NAMALWA (cell line): Measurements from ENCODE around the gene G6PD.
"Not testable (repeated sequence)": the region's sequence is repeated elsewhere in the genome, so short reads cannot be mapped to it uniquely, and the experiment has no call there.

Experiments
- DNase-seq: peaks from one replicate; pipeline ENCODE4 v3.0.0-alpha.2; 2015; ENCODE audit warnings: low spot score

G6PD gene

GRCh38 chrX:154546354-154547244 is at the start of gene G6PD:
Gene G6PD, minus strand, starts transcription at chrX:154546846. Its CDS starts 691 bp downstream, at chrX:154546155.
- DNase-seq: peak; percentile 79

DNA sequence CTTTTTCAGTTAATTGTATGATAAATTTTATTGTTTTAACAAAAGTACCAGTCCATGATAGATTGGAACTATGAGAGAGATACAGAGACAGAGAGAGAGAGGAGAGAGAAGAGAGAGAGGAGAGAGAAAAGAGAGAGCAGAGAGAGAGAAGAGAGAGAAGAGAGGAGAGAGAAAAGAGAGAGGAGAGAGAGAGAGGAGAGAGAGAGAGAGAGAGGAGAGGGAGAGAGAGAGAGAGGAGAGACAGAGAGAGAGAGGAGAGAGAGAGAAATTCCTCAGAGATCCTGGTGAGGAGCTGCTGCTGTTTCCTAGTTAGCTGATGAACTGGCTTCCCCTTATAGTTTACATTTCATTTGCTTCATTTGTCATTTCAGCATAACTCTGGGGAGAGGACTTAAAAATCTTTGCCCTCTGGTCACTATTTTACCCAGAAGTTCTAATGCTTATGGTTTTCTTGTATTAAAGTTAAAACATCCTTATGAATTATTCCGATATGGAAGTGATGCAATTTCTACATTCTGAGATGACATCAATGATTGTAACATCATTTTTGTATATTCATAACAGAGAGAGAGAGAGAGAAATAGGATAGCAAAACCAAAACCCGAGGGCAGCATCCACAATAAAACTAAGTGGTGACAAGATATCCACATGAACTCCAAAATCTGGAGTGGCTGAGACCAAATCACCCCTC is 49.1 kb upstream of the G6PD start:
- no peak for DNase-seq

GRCh38 chrX:154594491-154594890 is 47.8 kb upstream of the G6PD start:
- DNase-seq: no peak

DNA sequence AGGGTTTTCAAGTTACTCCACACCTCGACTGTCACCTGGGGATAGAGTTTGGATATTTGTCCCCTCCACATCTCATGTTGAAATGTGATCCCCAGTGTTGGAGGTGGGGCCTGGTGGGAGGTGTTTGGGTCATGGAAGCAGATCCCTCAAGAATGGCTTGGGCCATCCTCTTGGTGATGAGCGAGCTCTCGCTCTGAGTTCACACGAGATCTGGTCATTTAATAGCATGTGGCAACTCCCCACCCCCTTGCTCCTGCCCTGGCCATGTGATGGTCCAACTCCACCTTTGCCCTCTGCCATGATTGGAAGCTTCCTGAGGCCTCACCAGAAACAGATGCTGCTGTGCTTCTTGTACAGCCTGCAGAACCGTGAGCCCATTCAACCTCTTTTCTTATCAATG is 46.6 kb upstream of the G6PD start:
- no peak for DNase-seq

DNA sequence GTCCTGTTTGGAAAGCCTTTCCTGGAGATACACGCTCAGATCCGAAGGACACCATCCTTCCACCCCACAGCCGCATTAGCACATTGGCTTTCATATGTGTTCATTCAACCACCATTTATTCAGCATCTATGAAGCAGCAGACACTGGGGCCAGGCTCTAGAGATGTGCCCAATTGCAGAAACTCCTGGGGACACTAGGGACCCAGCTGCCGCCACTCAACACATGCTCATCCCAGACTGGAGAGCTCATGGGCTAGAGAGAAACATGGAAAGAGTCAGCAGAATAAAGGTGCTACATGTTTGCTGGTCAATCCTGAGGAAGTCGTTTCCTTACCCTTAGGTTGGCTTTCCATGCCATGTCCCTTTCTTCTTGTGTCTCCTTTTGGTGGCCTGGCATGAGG is 45.9 kb upstream of the G6PD start:
- no peak for DNase-seq

DNA sequence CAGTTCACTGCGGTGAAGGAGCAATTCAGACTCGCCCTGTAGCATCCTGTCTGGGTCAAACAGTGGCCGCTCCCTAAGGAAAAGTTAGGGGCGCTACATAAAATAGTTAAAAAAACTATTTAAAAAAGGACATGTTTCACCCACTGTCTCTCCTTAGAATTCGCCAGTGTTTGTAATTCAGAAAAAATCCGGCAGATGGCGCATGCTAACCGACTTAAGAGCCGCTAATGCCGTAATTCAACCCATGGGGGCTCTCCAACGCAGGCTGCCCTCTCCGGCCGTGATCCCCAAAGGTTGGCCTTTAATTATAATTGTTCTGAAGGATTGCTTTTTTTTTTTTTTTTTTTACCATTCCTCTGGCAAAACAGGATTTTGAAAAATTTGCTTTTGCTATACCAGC is 43.8 kb upstream of the G6PD start:
- not testable (repeated sequence) for DNase-seq

DNA sequence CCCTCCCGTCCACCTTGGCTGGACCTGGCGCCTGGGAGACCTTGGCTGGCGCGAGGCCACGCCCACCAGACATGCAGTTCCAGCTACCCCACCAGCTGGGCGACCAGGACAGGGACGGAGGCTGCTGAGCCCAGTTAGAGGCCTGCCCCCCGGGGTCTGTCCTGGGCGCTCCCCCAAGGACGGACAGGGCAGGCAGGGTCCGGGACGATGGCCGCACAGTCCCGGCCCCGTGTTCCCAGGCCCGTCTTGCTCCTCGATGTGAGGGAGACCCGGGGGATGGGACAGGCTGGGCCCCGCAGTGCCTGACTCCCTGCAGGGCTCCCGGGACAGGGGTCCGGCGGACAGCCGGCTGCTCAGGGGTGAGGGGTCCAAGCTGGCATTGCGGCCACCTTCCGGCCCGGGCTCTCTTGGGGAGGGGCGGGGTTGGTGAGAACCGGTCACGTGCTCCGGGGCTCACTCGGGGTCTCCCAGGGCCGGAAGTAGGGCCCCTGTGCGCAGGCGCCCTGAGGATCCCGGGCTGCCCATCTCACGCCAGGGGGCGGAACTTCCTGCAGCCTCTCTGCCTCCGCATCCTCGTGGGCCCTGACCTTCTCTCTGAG is 38.0 kb upstream of the G6PD start, which contains the start of gene CTAG1A:
Gene CTAG1A (plus strand): TSS at position 549 of the 599 bp plus-strand sequence. CDS start 74 bp downstream, outside the sequence.
- not testable (repeated sequence) for DNase-seq

DNA sequence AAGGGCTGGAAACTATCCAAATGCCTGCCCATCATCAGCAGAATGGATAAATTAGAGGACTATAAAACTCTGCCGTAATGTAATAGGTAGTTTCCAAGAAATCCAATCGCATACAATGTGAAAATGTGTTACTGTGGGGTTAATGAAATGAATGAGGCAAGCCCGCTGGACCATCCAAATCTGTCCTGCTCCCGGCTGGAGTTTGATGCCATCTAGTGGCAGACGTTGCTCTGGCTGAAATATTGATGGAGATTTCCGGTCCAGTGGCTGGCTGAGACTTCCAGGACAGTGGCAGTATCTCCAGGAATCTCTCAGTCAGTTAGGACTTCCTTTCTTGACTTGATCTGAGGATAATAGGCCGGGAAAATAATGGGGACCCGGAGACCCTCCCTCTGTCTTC is 36.3 kb upstream of the G6PD start:
- not testable (repeated sequence) for DNase-seq

DNA sequence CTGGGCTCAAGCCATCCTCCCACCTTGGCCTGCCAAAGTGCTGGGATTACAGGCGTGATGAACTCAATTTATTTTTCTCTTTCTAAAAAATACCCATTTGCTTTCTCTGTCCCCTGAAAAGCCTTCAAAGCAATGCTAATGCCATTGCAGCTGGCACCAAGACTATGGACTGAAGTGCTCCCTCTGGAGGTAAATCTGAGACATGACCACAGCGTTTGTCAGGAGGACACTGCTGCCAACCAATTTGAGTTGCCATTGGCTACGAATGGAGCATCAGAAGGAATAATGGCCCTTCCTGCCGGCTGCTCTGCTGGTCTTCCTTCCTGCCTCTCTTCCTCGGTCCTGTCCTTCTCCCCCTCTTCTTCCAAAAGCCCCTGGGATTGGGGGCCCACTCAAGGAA is 28.4 kb upstream of the G6PD start:
- DNase-seq: not testable (repeated sequence)

DNA sequence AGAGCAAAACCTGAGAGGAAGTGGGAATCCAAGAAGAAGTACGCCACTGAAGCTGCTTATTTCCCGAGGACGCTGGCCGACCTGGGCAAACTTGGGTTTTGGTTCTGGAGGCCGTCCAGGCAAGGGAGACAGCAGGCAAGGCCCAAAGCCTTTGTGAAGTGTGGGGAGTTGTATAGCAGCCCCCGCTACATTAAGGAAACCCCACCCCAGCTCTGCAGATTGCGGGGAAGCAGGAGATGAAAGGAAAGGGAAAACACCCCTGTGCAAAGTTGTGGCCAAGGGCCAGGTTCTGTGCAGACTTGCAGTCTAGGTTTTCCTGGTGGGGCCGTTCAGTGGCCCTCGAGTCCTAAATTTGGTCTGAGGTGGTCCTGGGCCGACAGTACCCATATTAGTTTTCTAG is 26.4 kb upstream of the G6PD start:
- not testable (repeated sequence) for DNase-seq

DNA sequence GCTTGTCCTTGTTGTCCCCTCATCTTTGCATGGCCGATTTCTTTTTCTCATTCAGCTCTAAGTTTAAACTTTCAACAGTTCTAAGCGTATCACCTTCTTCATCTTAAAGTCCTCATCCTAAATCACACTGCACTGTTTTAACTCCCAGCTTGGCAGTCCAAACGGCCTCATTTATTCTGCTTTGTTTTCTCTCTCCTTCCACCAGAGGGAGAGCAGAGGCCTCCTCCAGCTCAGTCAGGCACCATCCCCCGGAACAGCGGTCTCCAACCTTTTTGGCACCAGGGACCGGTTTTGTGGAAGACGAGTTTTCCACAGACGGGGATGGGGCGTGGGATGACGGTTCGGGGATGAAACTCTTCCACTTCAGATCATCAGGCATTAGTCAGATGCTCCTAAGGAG is 23.7 kb upstream of the G6PD start:
- not testable (repeated sequence) for DNase-seq

DNA sequence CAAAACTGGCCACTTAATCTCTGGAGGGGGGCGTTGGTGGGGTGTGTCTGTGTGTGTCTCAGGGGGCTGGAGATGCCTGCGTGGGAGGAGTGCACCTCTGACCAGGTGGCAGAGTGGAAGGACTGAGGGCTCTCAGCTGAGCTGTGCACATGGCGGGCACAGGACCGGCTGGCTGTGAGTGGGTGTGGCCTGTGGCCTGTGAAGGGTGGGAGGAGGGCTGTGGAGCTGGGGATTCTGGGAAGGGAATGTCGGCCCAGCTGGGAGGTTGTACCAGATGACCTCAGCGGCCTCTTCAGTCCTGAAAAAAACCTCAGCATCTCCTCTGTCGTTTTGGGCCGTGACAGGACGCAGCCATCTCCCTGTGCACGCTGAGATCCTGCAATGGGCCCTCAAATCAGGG is 15.6 kb upstream of the G6PD start:
- DNase-seq: not testable (repeated sequence)

DNA sequence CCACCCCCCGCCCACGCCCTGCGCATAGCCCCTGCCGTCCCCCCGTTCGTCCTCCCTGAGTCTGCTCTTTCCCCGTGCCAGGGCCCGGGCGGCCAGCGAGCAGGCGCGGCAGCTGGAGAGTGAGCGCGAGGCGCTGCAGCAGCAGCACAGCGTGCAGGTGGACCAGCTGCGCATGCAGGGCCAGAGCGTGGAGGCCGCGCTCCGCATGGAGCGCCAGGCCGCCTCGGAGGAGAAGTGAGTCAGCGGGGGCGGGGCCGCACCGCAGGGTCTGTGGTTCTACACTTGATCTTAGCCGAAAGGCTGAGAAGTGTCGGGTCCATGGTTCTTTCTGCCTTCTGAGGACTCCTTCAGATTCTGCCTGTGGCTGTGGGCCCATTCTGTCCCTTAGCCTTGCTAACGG is 13.7 kb upstream of the G6PD start:
- not testable (repeated sequence) for DNase-seq

- not testable (repeated sequence) for DNase-seq
Observed at GRCh38 chrX:154558896-154559295, 12.2 kb upstream of the G6PD start.

DNA sequence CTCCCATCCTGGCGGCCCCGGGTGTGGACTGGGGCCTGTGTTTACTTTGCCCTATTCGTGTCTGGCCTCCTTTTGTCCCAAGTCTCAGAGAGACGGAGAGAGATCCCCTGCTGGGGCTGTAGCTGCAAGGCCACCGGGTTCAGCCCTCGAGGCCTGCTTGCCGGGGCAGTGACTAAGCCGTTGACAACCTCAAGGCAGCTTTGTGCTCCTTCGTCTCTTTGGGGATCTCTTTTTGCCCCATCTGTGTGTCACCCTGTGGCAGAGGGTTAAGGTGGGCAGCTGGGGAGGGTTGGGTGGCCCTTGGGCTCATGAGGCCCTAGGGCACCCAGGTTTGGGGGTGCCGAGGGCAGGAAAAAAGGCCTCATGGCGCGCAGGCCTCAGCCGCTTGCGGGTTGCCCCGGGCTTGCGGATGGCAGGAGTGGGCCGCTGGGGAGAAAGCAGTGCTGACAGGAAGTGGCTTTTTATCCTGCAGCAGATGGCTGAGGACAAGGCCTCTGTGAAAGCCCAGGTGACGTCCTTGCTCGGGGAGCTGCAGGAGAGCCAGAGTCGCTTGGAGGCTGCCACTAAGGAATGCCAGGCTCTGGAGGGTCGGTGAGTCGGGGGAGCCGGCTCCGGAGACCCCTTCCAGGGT is 11.5 kb upstream of the G6PD start:
- not testable (repeated sequence) for DNase-seq

DNA sequence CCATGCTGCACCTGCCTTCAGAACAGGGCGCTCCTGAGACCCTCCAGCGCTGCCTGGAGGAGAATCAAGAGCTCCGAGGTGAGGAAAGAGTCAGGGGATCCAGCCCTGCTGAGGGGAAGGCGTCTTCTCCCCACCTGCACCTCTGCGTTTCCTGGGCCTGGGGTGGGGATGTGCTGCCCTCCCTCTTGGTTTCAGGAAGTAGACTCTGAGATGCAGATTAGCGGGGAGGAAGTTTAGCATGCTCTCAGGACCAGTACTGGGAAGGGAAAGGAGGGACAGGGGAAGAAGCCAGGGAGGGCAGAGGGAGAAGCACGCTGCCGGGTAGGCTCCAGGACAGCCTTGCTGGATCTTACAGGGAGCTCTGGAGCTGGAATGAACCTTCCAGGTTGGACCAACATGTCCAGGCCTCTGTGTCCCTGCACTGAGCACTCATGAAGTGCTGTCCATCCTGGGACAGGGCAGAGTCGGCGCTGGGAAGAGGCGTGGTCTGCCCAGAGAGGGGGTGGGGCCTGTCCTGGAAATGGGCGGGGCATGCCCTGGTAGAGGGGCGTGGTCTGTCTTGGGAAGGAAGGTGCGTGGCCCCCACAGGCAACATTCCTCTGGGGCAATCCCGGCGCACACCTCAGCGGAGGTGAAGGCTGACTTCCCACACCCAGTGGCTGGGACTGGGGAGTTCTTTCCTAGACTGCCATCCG is 5.6 kb upstream of the G6PD start:
- not testable (repeated sequence) for DNase-seq

DNA sequence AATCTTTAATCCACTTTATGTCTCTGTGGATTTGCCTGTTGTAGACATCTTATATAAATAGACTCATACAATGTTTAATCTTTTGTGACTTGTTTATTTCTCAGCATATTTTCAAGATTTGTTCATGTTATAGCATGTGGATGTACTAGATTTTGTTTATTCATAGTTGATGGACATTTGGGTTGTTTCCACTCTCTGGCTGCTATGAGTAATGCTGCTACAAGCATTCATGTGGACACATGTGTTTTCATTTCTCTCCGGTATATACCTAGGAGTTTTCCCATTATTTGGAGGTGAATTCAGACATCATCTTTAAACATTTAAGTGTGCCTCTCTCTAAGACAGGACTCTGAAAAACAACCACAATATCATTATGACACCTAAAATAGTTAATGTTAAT is 3.1 kb upstream of the G6PD start:
- DNase-seq: no peak

DNA sequence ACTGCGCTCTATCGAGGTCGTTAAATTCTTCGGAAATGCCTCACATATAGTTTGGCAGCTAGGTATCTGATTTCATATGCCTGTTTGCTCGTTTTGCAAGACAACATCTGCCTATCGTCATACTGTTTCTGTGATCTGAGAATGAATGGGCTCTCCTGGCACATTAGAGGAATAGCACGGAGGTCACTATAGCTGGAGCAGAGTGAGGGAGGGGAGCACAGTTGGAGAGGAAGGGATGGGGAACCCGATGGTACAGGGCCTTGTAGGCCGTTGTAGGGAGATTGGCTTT is 1.3 kb upstream of the G6PD start:
- no peak for DNase-seq

- peak; percentile 89 for DNase-seq
Observed at GRCh38 chrX:154547245-154548027, 790 bp upstream of the G6PD start, which contains the start of gene IKBKG. Gene IKBKG, plus strand, starts transcription at chrX:154547620. Its CDS starts 4,383 bp downstream, at chrX:154552003.

DNA sequence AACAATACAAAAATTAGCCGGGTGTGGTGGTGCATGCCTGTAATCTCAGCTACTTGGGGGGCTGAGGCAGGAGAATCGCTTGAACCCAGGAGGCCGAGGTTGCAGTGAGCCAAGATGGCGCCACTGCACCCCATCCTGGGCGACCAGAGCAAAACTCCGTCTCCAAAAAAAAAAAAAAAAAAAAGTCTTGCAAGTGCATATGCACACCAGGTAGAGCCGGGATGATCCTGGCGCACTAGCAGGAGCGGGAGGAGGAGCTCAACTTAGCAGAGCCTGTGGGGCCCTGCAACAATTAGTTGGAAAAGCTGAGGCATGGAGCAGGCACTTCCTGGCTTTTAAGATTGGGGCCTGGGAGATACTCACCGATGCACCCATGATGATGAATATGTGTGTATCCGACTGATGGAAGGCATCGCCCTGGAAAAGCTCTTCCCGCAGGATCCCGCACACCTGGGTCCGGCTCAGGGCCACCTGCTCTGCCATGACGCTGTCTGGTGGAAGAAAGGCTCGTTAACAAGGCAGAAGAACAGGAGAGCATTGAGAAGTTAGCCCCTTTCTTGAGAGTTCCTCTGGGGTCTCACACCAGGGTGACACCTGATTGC is 872 bp downstream of the G6PD start:
- no peak for DNase-seq
